HL-60/S4 treated with retinoic acid at 250 ng/mL for 4 days and 3 days (cell line): Measurements from ENCODE around the gene GAGE12D.
"Not testable (repeated sequence)": the region's sequence is repeated elsewhere in the genome, so short reads cannot be mapped to it uniquely, and the experiment has no call there.

Source experiments
- in situ Hi-C: fragments of 300-500 bp; cut with MboI; formaldehyde crosslinking; loops from 2 replicates; pipeline ENCODE4 v1.7.0; 2022; ENCODE audit warnings: low sequenced_read_pairs

Gene GAGE12D, protein sequence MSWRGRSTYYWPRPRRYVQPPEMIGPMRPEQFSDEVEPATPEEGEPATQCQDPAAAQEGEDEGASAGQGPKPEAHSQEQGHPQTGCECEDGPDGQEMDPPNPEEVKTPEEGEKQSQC

DNA sequence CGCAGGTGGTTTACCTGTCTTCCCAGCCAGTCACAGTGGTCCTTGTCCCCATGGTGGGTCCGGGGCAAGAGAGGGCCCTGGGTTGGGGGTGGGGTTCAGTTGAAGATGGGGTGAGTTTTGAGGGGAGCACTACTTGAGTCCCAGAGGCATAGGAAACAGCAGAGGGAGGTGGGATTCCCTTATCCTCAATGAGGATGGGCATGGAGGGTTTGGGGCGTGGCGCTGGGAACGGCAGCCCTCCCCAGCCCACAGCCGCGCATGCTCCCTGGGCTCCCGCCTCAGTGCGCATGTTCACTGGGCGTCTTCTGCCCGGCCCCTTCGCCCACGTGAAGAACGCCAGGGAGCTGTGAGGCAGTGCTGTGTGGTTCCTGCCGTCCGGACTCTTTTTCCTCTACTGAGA lies at the start of gene GAGE12D:
Gene GAGE12D, plus strand, starts transcription at position 301 of the 400 bp plus-strand sequence. CDS start 1,155 bp downstream, outside the sequence.
- in situ Hi-C loops: not testable (repeated sequence)

DNA sequence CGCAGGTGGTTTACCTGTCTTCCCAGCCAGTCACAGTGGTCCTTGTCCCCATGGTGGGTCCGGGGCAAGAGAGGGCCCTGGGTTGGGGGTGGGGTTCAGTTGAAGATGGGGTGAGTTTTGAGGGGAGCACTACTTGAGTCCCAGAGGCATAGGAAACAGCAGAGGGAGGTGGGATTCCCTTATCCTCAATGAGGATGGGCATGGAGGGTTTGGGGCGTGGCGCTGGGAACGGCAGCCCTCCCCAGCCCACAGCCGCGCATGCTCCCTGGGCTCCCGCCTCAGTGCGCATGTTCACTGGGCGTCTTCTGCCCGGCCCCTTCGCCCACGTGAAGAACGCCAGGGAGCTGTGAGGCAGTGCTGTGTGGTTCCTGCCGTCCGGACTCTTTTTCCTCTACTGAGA lies 9.7 kb upstream of the GAGE12D start, which contains the start of gene GAGE12C:
Gene GAGE12C, plus strand, starts transcription at position 301 of the 400 bp plus-strand sequence. CDS start 1,155 bp downstream, outside the sequence.
- in situ Hi-C loops: not testable (repeated sequence)

DNA sequence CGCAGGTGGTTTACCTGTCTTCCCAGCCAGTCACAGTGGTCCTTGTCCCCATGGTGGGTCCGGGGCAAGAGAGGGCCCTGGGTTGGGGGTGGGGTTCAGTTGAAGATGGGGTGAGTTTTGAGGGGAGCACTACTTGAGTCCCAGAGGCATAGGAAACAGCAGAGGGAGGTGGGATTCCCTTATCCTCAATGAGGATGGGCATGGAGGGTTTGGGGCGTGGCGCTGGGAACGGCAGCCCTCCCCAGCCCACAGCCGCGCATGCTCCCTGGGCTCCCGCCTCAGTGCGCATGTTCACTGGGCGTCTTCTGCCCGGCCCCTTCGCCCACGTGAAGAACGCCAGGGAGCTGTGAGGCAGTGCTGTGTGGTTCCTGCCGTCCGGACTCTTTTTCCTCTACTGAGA lies 9.5 kb downstream of the GAGE12D start, which contains the start of gene GAGE12E:
Gene GAGE12E, plus strand, starts transcription at position 301 of the 400 bp plus-strand sequence. CDS start 1,155 bp downstream, outside the sequence.
- in situ Hi-C loops: not testable (repeated sequence)

DNA sequence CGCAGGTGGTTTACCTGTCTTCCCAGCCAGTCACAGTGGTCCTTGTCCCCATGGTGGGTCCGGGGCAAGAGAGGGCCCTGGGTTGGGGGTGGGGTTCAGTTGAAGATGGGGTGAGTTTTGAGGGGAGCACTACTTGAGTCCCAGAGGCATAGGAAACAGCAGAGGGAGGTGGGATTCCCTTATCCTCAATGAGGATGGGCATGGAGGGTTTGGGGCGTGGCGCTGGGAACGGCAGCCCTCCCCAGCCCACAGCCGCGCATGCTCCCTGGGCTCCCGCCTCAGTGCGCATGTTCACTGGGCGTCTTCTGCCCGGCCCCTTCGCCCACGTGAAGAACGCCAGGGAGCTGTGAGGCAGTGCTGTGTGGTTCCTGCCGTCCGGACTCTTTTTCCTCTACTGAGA lies 19.0 kb downstream of the GAGE12D start, which contains the start of gene GAGE12F:
Gene GAGE12F, plus strand, starts transcription at position 301 of the 400 bp plus-strand sequence. CDS start 1,155 bp downstream, outside the sequence.
- in situ Hi-C loops: not testable (repeated sequence)

DNA sequence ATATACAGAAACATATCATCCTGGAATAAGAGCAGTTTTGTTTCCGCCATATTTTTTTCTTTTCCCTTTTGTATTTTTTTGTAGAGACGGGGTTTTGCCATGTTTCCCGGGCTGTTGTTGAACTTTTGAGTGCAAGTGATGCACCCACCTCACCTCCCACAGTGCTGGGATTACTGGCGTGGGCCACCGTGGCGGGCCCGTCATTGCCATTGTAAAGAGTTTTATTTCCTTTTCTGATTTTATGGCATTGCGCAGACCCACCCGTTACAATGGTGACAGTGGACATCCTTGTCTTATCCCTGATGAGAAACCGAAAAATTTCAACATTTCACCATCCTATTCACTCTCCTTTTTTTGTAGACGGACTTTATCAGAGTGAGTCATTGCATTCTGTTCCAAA lies 27.2 kb downstream of the GAGE12D start:
- in situ Hi-C loops: not testable (repeated sequence)

DNA sequence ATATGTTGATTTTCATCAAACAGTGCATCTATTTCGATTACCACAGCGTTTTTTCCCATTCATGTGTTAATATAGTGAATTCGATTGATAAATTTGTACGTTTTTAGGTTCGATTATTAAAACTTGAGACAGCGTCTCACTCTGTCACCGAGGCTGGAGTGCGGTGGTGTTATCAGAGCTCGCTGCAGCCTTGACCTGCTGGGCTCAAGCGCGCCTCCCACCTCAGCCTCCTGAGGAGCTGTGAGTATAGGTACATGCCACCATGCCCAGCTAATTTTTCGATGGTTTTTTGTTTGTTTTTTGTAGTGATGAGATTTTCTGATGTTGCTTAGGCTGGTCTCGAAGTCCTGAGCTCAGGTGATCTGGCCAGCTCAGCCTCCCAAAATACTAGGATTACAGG lies 27.6 kb downstream of the GAGE12D start:
- in situ Hi-C loops: not testable (repeated sequence)

DNA sequence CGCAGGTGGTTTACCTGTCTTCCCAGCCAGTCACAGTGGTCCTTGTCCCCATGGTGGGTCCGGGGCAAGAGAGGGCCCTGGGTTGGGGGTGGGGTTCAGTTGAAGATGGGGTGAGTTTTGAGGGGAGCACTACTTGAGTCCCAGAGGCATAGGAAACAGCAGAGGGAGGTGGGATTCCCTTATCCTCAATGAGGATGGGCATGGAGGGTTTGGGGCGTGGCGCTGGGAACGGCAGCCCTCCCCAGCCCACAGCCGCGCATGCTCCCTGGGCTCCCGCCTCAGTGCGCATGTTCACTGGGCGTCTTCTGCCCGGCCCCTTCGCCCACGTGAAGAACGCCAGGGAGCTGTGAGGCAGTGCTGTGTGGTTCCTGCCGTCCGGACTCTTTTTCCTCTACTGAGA lies 28.6 kb downstream of the GAGE12D start, which contains the start of gene GAGE12G:
Gene GAGE12G, plus strand, starts transcription at position 301 of the 400 bp plus-strand sequence. CDS start 1,155 bp downstream, outside the sequence.
- in situ Hi-C loops: not testable (repeated sequence)

DNA sequence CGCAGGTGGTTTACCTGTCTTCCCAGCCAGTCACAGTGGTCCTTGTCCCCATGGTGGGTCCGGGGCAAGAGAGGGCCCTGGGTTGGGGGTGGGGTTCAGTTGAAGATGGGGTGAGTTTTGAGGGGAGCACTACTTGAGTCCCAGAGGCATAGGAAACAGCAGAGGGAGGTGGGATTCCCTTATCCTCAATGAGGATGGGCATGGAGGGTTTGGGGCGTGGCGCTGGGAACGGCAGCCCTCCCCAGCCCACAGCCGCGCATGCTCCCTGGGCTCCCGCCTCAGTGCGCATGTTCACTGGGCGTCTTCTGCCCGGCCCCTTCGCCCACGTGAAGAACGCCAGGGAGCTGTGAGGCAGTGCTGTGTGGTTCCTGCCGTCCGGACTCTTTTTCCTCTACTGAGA lies 38.1 kb downstream of the GAGE12D start, which contains the start of gene GAGE12H:
Gene GAGE12H, plus strand, starts transcription at position 301 of the 400 bp plus-strand sequence. CDS start 1,155 bp downstream, outside the sequence.
- in situ Hi-C loops: not testable (repeated sequence)

DNA sequence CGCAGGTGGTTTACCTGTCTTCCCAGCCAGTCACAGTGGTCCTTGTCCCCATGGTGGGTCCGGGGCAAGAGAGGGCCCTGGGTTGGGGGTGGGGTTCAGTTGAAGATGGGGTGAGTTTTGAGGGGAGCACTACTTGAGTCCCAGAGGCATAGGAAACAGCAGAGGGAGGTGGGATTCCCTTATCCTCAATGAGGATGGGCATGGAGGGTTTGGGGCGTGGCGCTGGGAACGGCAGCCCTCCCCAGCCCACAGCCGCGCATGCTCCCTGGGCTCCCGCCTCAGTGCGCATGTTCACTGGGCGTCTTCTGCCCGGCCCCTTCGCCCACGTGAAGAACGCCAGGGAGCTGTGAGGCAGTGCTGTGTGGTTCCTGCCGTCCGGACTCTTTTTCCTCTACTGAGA lies 47.7 kb downstream of the GAGE12D start, which contains the start of gene GAGE2A:
Gene GAGE2A, plus strand, starts transcription at position 301 of the 400 bp plus-strand sequence. CDS start 1,155 bp downstream, outside the sequence.
- in situ Hi-C loops: not testable (repeated sequence)

DNA sequence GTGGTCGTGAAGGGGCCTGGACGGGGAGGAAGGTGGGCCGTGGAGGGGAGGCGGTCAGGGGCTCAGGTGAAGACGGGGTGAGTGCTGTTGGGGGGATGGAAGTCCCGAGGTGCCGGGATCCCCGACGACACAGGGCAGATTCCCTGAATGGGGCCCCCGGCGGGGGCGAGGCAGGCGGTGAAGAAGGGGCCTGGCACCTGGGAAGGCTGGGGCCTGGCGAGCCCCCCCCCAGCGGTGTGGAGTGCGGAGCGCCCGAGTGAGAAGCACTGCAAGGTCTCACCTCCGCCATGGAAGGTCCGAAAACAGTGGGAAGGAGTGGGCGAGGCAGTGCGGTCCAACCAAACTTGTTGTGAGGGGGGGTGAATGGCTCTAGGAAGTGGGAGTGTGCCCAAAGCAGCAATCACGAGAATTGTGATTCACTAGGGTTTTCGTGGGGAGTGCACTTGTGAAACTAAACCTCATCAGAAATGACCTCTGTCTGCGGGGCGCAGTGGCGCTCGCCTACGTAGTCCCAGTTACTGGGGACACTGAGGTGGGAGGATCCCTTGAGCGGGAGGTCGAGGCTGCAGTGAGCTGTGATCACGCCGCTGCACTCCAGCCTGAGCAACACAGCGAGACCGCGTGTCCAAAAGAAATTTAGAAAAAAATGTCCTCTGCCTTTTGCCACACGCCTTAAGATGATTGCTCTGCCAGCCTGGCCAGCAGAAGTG lies 48.4 kb downstream of the GAGE12D start:
- in situ Hi-C loops: not testable (repeated sequence)

DNA sequence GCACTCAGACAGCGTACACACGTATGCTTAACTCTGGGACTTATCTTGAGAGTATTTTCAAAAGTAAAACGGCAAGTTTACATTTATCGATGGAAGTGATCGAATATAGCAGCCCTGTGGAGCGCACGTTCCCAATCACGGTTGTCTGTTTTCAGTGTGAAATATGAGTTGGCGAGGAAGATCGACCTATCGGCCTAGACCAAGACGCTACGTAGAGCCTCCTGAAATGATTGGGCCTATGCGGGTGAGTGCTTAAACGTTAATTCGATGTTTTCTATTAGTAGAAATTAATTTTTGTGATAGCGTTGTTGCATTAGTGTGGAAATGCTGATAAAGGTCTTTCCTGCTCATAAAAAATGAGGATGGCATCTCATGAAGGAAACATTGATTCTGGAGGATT lies 49.0 kb downstream of the GAGE12D start:
- in situ Hi-C loops: not testable (repeated sequence)
